ENCODE results near the gene DHRS4L2.
"Not testable (repeated sequence)": the region's sequence is repeated elsewhere in the genome, so short reads cannot be mapped to it uniquely, and the experiment has no call there.

GRCh38 chr14:23977208-23977607 lies 11.5 kb upstream of the DHRS4L2 start:
- TF ChIP-seq, protein P1, sequence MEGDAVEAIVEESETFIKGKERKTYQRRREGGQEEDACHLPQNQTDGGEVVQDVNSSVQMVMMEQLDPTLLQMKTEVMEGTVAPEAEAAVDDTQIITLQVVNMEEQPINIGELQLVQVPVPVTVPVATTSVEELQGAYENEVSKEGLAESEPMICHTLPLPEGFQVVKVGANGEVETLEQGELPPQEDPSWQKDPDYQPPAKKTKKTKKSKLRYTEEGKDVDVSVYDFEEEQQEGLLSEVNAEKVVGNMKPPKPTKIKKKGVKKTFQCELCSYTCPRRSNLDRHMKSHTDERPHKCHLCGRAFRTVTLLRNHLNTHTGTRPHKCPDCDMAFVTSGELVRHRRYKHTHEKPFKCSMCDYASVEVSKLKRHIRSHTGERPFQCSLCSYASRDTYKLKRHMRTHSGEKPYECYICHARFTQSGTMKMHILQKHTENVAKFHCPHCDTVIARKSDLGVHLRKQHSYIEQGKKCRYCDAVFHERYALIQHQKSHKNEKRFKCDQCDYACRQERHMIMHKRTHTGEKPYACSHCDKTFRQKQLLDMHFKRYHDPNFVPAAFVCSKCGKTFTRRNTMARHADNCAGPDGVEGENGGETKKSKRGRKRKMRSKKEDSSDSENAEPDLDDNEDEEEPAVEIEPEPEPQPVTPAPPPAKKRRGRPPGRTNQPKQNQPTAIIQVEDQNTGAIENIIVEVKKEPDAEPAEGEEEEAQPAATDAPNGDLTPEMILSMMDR (IDR thresholded peaks at IDR 0.05 in 4 of 5, conservative IDR thresholded peaks at IDR 0.05 in 1 of 5) = peak in 1 of 5 experiments; percentile 15
- not testable (repeated sequence) for TF ChIP-seq POLR2A (IDR thresholded peaks at IDR 0.05)

All from gastrocnemius medialis (tissue), 4 donors.